HepG2 (cell line): ENCODE data around the gene REPIN1. TPM values are rescaled to one million over a fixed set of nuclear protein-coding genes. Genes with fewer than 3 reads are reported as not detected.

Experiments used
- BCL6 ChIP-seq: IDR thresholded peaks from 2 replicates; pipeline ENCODE4 v1.6.1; 2016; ENCODE audit warnings: missing genetic modification reagents, missing compliant biosample characterization
- ELF4 ChIP-seq: sonication (generic); formaldehyde crosslinking; IDR thresholded peaks from 2 replicates; pipeline ENCODE4 v1.5.0; 2020; ENCODE audit warnings: missing genetic modification reagents, mild to moderate bottlenecking, moderate library complexity, borderline replicate concordance
- GZF1 ChIP-seq: sonication (generic); formaldehyde crosslinking; IDR thresholded peaks from 2 replicates; pipeline ENCODE4 v1.5.1; 2020; ENCODE audit warnings: mild to moderate bottlenecking, missing genetic modification reagents
- MTA3 ChIP-seq: sonication (generic); formaldehyde crosslinking; IDR thresholded peaks from 2 replicates; pipeline ENCODE4 v1.4.0; 2020; ENCODE audit warnings: missing genetic modification reagents
- STAG1 ChIP-seq: sonication (generic); formaldehyde crosslinking; IDR thresholded peaks from 2 replicates; pipeline ENCODE4 v1.4.0; 2020; ENCODE audit warnings: missing genetic modification reagents
- ZEB1 ChIP-seq: IDR thresholded peaks from 2 replicates; pipeline ENCODE4 v1.6.1; 2012; ENCODE audit warnings: mild to moderate bottlenecking, low read depth, inconsistent platforms; ENCODE audit not compliant: insufficient replicate concordance
- ZFP1 ChIP-seq: IDR thresholded peaks from 2 replicates; pipeline ENCODE4 v1.6.1; 2016
- ZNF143 ChIP-seq: sonication (generic); formaldehyde crosslinking; IDR thresholded peaks from 2 replicates; pipeline ENCODE4 v1.4.0; 2020; ENCODE audit warnings: missing genetic modification reagents
- ZNF558 ChIP-seq: sonication (generic); formaldehyde crosslinking; IDR thresholded peaks from 2 replicates; pipeline ENCODE4 v1.9.0; 2022; ENCODE audit warnings: mild to moderate bottlenecking, missing genetic modification reagents, borderline replicate concordance
- ZNF678 ChIP-seq: sonication (generic); formaldehyde crosslinking; IDR thresholded peaks from 2 replicates; pipeline ENCODE4 v1.4.0; 2020; ENCODE audit warnings: mild to moderate bottlenecking, missing genetic modification reagents
- ZSCAN9 ChIP-seq: IDR thresholded peaks from 2 replicates; pipeline ENCODE4 v1.6.1; 2016; ENCODE audit warnings: borderline replicate concordance
- polyA plus RNA-seq, 8 experiments: library from polyadenylated mRNA; depleted of rRNA in 3 of 8; stranded (reverse) in 7 of 8; unstranded in 1 of 8; fragments of >200 nt; fragmentation: Illumina TruSeq in 4 of 8; extraction: Trizol in 4 of 8; gene quantifications; 2 replicates each; pipeline versions ENCODE4 v1.2.1 to v1.2.3, GENCODE V29; 2011 to 2016; ENCODE audit warnings: low read depth in 4 of 8, missing spikeins in 1 of 8, mixed read lengths in 1 of 8; ENCODE audit not compliant: insufficient read depth in 1 of 8
- total RNA-seq, 5 experiments: library from RNA; depleted of rRNA; stranded (reverse); fragments of >200 nt; fragmentation: Illumina TruSeq; extraction: Trizol; gene quantifications; 2 replicates each; pipeline ENCODE4 v1.2.3, GENCODE V29; 2016; ENCODE audit warnings: low read depth in 1 of 5
- TF ChIP-seq, protein P1 (sequence below): sonication (generic); formaldehyde crosslinking; IDR thresholded peaks from 2 replicates; pipeline ENCODE4 v1.4.0; 2020; ENCODE audit warnings: mild to moderate bottlenecking, missing genetic modification reagents
- TF ChIP-seq, protein P2 (sequence below): sonication (generic); formaldehyde crosslinking; IDR thresholded peaks from 2 replicates; pipeline ENCODE4 v1.8.1; 2022; ENCODE audit warnings: low read depth, mild to moderate bottlenecking, missing genetic modification reagents
- TF ChIP-seq, protein P3 (sequence below): sonication (generic); formaldehyde crosslinking; IDR thresholded peaks from 2 replicates; pipeline ENCODE4 v1.5.0; 2020; ENCODE audit warnings: mild to moderate bottlenecking, missing genetic modification reagents, moderate library complexity
- TF ChIP-seq, protein P4 (sequence below): sonication (generic); formaldehyde crosslinking; IDR thresholded peaks from 2 replicates; pipeline ENCODE4 v1.8.1; 2023; ENCODE audit warnings: missing genetic modification reagents, inconsistent platforms, borderline replicate concordance
- TF ChIP-seq, protein P5 (sequence below): sonication (generic); formaldehyde crosslinking; IDR thresholded peaks from 2 replicates; pipeline ENCODE4 v1.8.0; 2022; ENCODE audit warnings: mild to moderate bottlenecking, missing genetic modification reagents, moderate library complexity

Gene REPIN1
- total and polyA plus RNA-seq, 2 of the 13 experiments (the other 11 are each of a cell fraction or from before 2014, with no cell fraction given) = 69.9 to 108 TPM

DNA sequence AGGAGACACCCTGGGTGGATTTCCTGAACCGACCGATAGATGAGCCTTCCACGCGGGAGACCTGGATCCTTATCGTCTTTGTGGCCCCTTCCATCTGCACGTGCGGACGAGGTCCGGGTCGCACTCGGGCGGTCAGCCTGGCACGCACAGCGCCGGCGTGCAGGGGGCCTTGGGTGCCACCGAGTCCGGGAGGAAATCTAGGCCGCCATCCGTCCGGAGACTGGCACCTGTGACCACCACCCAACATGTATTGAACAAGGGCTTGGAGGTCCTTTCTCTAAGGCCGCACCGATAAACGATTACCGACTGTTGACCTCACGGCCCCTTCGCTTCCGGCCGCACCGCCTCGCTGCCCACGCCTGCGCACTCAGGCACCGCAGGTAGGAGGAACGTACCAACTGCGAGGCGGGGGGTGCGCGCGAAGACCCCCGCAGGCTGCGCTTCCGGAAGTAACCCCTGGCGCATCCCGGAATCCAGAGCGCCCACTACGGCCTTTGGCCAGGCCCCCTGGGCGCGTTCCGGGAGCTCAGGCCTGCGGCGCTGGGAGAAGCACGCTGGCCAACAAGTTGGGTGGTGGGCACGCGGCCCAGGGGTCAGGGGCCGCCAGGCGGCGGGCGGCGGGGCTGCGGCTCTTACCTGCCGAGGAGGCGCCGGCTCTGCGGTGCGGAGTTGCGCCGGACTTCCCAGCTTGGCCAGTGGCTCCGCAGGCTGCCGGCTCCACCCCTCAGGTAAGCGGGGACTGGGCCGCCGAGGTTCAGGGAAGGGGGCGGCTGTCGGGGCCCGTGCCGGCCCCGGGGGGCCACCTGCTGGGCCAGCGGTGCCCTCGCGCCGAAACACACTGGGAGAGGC, 45.6 kb upstream of the REPIN1 start, which contains the start of the genes ACTR3C and LRRC61 (continued):
- TF ChIP-seq, protein P1, sequence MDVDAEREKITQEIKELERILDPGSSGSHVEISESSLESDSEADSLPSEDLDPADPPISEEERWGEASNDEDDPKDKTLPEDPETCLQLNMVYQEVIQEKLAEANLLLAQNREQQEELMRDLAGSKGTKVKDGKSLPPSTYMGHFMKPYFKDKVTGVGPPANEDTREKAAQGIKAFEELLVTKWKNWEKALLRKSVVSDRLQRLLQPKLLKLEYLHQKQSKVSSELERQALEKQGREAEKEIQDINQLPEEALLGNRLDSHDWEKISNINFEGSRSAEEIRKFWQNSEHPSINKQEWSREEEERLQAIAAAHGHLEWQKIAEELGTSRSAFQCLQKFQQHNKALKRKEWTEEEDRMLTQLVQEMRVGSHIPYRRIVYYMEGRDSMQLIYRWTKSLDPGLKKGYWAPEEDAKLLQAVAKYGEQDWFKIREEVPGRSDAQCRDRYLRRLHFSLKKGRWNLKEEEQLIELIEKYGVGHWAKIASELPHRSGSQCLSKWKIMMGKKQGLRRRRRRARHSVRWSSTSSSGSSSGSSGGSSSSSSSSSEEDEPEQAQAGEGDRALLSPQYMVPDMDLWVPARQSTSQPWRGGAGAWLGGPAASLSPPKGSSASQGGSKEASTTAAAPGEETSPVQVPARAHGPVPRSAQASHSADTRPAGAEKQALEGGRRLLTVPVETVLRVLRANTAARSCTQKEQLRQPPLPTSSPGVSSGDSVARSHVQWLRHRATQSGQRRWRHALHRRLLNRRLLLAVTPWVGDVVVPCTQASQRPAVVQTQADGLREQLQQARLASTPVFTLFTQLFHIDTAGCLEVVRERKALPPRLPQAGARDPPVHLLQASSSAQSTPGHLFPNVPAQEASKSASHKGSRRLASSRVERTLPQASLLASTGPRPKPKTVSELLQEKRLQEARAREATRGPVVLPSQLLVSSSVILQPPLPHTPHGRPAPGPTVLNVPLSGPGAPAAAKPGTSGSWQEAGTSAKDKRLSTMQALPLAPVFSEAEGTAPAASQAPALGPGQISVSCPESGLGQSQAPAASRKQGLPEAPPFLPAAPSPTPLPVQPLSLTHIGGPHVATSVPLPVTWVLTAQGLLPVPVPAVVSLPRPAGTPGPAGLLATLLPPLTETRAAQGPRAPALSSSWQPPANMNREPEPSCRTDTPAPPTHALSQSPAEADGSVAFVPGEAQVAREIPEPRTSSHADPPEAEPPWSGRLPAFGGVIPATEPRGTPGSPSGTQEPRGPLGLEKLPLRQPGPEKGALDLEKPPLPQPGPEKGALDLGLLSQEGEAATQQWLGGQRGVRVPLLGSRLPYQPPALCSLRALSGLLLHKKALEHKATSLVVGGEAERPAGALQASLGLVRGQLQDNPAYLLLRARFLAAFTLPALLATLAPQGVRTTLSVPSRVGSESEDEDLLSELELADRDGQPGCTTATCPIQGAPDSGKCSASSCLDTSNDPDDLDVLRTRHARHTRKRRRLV (CRISPR knock-in tag) = peak; percentile 93; the same call in 1 of the 2 replicates
- peak; percentile 63; the same call in 1 of the 2 replicates for TF ChIP-seq ZFP1 (CRISPR knock-in tag)
- peak; percentile 34; the same call in 1 of the 2 replicates for TF ChIP-seq ZNF143 (CRISPR knock-in tag)
- TF ChIP-seq, protein P2, sequence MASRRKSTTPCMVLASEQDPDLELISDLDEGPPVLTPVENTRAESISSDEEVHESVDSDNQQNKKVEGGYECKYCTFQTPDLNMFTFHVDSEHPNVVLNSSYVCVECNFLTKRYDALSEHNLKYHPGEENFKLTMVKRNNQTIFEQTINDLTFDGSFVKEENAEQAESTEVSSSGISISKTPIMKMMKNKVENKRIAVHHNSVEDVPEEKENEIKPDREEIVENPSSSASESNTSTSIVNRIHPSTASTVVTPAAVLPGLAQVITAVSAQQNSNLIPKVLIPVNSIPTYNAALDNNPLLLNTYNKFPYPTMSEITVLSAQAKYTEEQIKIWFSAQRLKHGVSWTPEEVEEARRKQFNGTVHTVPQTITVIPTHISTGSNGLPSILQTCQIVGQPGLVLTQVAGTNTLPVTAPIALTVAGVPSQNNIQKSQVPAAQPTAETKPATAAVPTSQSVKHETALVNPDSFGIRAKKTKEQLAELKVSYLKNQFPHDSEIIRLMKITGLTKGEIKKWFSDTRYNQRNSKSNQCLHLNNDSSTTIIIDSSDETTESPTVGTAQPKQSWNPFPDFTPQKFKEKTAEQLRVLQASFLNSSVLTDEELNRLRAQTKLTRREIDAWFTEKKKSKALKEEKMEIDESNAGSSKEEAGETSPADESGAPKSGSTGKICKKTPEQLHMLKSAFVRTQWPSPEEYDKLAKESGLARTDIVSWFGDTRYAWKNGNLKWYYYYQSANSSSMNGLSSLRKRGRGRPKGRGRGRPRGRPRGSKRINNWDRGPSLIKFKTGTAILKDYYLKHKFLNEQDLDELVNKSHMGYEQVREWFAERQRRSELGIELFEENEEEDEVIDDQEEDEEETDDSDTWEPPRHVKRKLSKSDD = peak; percentile 63; the same call in 1 of the 2 replicates
- no peak for TF ChIP-seq MTA3 (CRISPR knock-in tag)
- peak; percentile 47 for TF ChIP-seq STAG1 (CRISPR knock-in tag)
- TF ChIP-seq ZEB1 = peak; percentile 55
- TF ChIP-seq, protein P3, sequence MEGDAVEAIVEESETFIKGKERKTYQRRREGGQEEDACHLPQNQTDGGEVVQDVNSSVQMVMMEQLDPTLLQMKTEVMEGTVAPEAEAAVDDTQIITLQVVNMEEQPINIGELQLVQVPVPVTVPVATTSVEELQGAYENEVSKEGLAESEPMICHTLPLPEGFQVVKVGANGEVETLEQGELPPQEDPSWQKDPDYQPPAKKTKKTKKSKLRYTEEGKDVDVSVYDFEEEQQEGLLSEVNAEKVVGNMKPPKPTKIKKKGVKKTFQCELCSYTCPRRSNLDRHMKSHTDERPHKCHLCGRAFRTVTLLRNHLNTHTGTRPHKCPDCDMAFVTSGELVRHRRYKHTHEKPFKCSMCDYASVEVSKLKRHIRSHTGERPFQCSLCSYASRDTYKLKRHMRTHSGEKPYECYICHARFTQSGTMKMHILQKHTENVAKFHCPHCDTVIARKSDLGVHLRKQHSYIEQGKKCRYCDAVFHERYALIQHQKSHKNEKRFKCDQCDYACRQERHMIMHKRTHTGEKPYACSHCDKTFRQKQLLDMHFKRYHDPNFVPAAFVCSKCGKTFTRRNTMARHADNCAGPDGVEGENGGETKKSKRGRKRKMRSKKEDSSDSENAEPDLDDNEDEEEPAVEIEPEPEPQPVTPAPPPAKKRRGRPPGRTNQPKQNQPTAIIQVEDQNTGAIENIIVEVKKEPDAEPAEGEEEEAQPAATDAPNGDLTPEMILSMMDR = peak; percentile 34; the same call in 1 of the 2 replicates
- peak; percentile 88; the same call in 1 of the 2 replicates for TF ChIP-seq ELF4
- TF ChIP-seq ZNF678 (CRISPR knock-in tag) = peak; percentile 84; the same call in 1 of the 2 replicates
- TF ChIP-seq ZNF558 (CRISPR knock-in tag) = peak; percentile 61; the same call in 1 of the 2 replicates
- no peak; the same call in 1 of the 2 replicates for TF ChIP-seq BCL6 (CRISPR knock-in tag)
- TF ChIP-seq, protein P4, sequence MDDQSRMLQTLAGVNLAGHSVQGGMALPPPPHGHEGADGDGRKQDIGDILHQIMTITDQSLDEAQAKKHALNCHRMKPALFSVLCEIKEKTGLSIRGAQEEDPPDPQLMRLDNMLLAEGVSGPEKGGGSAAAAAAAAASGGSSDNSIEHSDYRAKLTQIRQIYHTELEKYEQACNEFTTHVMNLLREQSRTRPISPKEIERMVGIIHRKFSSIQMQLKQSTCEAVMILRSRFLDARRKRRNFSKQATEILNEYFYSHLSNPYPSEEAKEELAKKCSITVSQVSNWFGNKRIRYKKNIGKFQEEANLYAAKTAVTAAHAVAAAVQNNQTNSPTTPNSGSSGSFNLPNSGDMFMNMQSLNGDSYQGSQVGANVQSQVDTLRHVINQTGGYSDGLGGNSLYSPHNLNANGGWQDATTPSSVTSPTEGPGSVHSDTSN (CRISPR knock-in tag) = no peak
- TF ChIP-seq GZF1 = peak; percentile 70; the same call in 1 of the 2 replicates
- TF ChIP-seq, protein P5, sequence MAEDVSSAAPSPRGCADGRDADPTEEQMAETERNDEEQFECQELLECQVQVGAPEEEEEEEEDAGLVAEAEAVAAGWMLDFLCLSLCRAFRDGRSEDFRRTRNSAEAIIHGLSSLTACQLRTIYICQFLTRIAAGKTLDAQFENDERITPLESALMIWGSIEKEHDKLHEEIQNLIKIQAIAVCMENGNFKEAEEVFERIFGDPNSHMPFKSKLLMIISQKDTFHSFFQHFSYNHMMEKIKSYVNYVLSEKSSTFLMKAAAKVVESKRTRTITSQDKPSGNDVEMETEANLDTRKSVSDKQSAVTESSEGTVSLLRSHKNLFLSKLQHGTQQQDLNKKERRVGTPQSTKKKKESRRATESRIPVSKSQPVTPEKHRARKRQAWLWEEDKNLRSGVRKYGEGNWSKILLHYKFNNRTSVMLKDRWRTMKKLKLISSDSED (CRISPR knock-in tag) = peak; percentile 81; the same call in 1 of the 2 replicates
- no peak for TF ChIP-seq ZSCAN9 (CRISPR knock-in tag)
